Activated naive CD8-positive, alpha-beta T cell (primary cell): Measurements from ENCODE around the gene STXBP2.

Experiments
- H3K27ac Mint-ChIP-seq: one replicate; pipeline ENCODE4 v1.8.0; 2021; ENCODE audit warnings: mixed read lengths
- H3K27me3 Mint-ChIP-seq: one replicate; pipeline ENCODE4 v1.8.0; 2021; ENCODE audit warnings: mixed read lengths
- H3K36me3 Mint-ChIP-seq: one replicate; pipeline ENCODE4 v1.8.0; 2021; ENCODE audit warnings: mixed read lengths
- H3K4me1 Mint-ChIP-seq: one replicate; pipeline ENCODE4 v1.8.0; 2021; ENCODE audit warnings: low read depth, mixed read lengths
- H3K4me3 Mint-ChIP-seq: one replicate; pipeline ENCODE4 v1.8.0; 2021; ENCODE audit warnings: mild to moderate bottlenecking, mixed read lengths
- H3K9me3 Mint-ChIP-seq: one replicate; pipeline ENCODE4 v1.8.0; 2021; ENCODE audit warnings: low read depth, mixed read lengths

Gene STXBP2

DNA sequence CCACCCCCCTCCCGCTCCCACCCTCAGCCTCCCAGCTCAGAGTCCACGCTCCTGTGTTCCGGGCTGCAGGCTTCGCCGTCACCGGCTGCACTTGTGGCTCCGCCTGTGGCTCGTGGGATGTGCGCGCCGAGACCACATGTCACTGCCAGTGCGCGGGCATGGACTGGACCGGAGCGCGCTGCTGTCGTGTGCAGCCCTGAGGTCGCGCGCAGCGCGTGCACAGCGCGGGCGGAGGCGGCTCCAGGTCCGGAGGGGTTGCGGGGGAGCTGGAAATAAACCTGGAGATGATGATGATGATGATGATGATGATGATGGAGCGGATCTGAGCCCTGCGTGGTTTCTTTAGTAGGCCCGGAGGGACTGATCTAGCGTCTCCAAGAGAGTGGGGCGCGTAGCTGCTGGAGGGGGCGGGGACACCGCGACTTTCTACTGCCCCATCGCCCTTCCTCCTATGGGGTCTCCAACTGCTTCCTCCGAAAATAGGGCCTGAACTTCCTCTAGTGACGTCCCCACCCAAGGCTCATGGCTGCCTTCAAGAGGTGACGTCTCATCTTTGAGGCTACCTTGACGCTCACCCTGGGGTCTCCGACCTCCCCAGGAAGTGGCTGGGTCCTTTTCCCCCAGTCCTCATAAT is 33.4 kb downstream of the STXBP2 start:
- Mint-ChIP-seq H3K27me3 (peaks cover 18% of the 10 kb centered on the region), H3K4me3 (peak overlapping the region; percentile 75)

DNA sequence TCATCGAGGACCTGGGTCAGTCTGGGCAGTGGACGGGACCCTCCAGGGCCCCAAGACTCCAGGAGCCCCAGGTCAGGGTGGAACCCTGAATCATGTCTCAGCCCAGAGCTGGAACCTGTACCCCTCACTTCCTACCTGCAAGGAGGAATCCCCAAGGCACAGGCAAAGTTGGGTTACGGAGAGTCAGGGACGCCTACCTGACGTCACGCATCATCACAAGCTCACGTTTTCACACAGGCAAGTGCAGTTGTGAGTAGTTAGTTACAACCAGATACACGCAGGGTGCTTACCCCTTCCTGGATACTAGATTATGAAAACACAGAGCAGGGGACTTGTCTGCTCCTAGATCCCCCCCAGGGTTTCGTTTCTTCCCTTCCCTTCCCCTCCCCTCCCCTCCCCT is 33.9 kb downstream of the STXBP2 start:
- Mint-ChIP-seq H3K27ac (no peak overlapping the region), H3K27me3 (peaks cover 17% of the 10 kb centered on the region), H3K4me1 (peaks cover 21% of the 10 kb centered on the region), H3K36me3 (no peaks in the 10 kb centered on the region), H3K9me3 (no peaks in the 10 kb centered on the region), H3K4me3 (peak overlapping the region; percentile 75)

More for the DNA sequence above, 33.4 kb downstream of the STXBP2 start:
- Mint-ChIP-seq H3K36me3 (no peaks in the 10 kb centered on the region), H3K4me1 (peaks cover 20% of the 10 kb centered on the region), H3K27ac (peak overlapping the region; percentile 22), H3K9me3 (no peaks in the 10 kb centered on the region)

DNA sequence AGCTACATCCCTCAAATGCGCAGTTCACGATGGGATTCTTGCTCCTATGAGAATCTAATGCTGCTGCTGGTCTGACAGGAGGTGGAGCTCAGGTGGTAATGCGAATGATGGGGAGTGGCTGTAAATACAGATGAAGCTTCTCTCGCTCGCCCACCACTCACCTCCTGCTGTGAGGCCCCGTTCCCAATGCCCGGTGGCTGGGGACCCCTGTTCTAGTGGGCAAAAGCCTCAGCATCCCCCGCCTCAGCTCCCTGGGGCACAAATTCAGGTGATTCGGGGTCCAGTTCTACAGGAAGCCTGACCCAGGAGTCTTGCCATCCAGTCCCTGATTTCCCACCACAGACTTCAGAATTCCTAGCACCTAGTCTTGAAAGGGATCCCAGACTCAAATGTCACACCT is 35.6 kb downstream of the STXBP2 start:
- H3K4me3 Mint-ChIP-seq = no peak overlapping the region

DNA sequence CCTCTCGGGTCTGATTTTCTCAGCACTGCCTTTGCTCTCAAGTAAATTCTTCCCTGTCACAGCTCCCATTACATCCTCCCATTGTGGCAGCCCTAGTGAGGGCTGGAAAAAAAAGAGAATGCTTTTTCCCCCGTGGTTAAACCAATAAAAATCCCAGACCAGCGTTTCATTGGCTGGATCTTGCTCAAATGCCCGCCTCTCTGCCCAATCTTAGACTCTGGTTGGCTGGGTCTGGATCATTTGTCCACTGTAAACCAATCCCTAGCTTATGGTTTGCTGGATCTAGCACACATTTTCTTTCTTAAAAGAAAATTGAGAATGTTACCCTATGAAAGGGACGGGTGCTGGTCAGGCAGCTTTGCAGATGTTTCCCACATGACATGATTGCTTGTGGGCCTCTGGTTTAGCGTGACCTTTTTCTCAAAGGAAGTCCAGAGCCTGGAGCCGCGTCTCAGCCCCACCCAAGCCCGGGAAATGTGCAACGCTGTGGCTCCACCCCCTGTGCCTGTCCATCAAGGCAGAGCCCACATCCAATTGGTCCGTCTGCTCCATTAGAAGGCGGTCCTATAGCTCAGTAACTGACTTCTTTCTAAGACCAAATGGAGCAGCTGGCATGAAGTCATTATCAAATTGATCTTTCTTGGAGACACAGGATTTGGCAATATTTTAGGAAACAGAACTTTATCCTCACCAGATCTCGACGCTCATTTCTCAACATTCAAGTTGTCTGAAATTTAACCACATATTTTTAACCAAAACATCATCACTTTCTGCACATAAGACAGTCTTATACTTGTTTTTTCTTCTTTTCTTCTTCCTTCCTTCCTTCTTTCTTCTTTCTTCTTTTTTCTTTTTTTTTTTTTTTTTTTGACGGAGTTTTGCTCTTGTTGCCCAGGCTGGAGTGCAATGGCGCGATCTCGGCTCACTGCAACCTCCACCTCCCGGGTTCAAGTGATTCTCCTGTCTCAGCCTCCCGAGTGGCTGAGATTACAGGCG is 37.4 kb downstream of the STXBP2 start:
- no peak overlapping the region for H3K27ac Mint-ChIP-seq

More for the DNA sequence above, 35.6 kb downstream of the STXBP2 start:
- peaks cover 35% of the 10 kb centered on the region for H3K4me1 Mint-ChIP-seq
- peaks cover 20% of the 10 kb centered on the region for H3K27me3 Mint-ChIP-seq
- H3K36me3 Mint-ChIP-seq = no peaks in the 10 kb centered on the region
- no peaks in the 10 kb centered on the region for H3K9me3 Mint-ChIP-seq
- no peak overlapping the region for H3K27ac Mint-ChIP-seq

DNA sequence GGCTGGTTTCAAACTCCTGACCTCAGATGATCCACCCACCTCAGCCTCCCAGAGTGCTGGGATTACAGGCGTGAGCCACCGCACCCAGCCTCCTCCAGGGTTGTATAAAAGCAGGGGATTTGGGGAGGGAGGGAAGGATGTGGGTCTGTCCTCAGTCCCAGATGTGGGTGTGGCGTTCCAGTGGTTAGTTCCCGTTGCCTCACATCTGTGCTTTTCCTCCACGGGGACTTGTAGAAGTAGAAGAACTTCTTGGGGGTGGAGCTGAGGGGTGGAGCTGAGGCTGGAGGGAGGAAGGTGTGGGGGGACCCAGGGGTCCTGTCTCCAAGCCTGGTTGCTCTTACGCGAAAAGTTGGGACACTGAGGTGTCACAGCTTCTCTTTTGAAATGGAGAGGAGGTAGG is 39.5 kb downstream of the STXBP2 start:
- Mint-ChIP-seq H3K4me1 (peaks cover 42% of the 10 kb centered on the region), H3K36me3 (no peaks in the 10 kb centered on the region), H3K27me3 (peaks cover 12% of the 10 kb centered on the region), H3K9me3 (no peaks in the 10 kb centered on the region), H3K27ac (no peak overlapping the region), H3K4me3 (no peak overlapping the region)

More for the DNA sequence above, 37.4 kb downstream of the STXBP2 start:
- H3K4me1 Mint-ChIP-seq = peaks cover 41% of the 10 kb centered on the region
- no peak overlapping the region for H3K4me3 Mint-ChIP-seq
- peaks cover 21% of the 10 kb centered on the region for H3K27me3 Mint-ChIP-seq
- H3K36me3 Mint-ChIP-seq = no peaks in the 10 kb centered on the region
- no peaks in the 10 kb centered on the region for H3K9me3 Mint-ChIP-seq

DNA sequence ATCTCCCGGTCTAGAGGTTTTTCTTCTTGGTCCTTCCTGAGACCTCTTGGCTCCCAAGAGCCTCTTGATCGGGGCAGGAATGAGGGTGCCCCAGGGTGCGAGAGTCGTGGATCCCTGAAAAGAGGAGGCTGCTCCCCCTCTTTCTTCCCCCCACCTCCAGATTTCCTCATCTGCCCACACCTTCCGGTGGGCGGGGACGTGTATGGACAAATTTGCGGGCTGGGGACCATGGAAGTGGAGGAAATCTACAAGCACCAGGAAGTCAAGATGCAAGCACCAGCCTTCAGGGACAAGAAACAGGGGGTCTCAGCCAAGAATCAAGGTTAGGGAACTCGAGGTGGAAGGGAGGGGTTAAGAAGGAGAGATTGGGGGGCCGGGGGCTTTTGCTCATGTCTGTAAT is 39.9 kb downstream of the STXBP2 start, which contains the start of gene MCEMP1:
TSS of gene MCEMP1 (plus strand) at position 237 of the 400 bp plus-strand sequence. CDS start at position 268, 31 bp downstream.
- Mint-ChIP-seq H3K36me3 (no peaks in the 10 kb centered on the region), H3K27me3 (peaks cover 10% of the 10 kb centered on the region), H3K4me1 (peaks cover 45% of the 10 kb centered on the region), H3K9me3 (no peaks in the 10 kb centered on the region), H3K27ac (no peak within 1 kb of the TSS), H3K4me3 (peak within 1 kb of the TSS; percentile 17)

DNA sequence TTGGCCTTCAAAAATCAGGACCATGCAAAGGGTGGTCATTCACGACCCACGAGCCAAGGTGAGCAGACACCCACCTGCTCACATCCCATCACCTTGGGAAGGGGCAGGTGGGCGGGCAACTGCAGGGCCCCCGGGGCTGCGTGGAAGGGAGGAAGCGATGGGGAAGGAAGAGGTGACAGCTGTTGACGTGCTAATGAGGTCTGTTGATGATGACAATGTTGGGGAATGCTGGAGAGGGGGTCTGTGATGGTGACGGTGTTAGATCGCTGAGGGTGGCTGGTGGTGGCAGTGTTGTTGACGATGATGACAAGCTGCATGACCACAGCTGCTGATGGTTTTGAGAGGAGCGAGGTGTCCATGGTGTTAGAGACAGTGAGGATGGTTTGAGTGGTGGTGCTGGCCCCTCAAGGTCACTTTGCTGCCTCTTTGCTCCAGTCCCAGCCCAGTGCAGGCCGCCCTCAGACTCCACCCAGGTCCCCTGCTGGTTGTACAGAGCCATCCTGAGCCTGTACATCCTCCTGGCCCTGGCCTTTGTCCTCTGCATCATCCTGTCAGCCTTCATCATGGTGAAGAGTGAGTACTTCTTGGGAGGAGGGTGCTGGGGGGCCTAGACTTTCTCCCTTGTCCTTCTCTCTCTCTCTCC is 40.9 kb downstream of the STXBP2 start:
- Mint-ChIP-seq H3K9me3 (no peaks in the 10 kb centered on the region), H3K36me3 (no peaks in the 10 kb centered on the region), H3K4me3 (peak overlapping the region; percentile 17), H3K4me1 (peaks cover 49% of the 10 kb centered on the region), H3K27ac (peak overlapping the region; percentile 41), H3K27me3 (peaks cover 10% of the 10 kb centered on the region)

DNA sequence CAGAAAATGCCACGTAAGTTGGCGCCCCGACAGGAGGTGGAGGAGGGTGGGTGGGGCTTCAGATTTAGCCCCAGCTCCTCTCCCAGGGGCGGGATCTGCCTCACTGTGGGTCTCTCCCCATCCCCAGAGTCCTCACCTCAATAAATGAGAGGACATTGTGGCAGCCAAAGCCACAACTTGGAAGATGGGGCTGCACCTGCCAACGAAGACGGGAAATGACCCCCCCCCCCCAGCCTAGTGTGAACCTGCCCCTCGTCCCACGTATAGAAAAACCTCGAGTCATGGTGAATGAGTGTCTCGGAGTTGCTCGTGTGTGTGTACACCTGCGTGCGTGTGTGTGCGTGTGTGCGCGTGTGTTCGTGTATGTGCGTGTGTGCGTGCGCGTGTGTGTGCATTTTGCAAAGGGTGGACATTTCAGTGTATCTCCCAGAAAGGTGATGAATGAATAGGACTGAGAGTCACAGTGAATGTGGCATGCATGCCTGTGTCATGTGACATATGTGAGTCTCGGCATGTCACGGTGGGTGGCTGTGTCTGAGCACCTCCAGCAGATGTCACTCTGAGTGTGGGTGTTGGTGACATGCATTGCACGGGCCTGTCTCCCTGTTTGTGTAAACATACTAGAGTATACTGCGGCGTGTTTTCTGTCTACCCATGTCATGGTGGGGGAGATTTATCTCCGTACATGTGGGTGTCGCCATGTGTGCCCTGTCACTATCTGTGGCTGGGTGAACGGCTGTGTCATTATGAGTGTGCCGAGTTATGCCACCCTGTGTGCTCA is 42.3 kb downstream of the STXBP2 start:
- Mint-ChIP-seq H3K4me3 (peak overlapping the region; percentile 90), H3K4me1 (peaks cover 50% of the 10 kb centered on the region), H3K9me3 (no peaks in the 10 kb centered on the region), H3K27me3 (peaks cover 8% of the 10 kb centered on the region), H3K36me3 (no peaks in the 10 kb centered on the region), H3K27ac (peak overlapping the region; percentile 85)

DNA sequence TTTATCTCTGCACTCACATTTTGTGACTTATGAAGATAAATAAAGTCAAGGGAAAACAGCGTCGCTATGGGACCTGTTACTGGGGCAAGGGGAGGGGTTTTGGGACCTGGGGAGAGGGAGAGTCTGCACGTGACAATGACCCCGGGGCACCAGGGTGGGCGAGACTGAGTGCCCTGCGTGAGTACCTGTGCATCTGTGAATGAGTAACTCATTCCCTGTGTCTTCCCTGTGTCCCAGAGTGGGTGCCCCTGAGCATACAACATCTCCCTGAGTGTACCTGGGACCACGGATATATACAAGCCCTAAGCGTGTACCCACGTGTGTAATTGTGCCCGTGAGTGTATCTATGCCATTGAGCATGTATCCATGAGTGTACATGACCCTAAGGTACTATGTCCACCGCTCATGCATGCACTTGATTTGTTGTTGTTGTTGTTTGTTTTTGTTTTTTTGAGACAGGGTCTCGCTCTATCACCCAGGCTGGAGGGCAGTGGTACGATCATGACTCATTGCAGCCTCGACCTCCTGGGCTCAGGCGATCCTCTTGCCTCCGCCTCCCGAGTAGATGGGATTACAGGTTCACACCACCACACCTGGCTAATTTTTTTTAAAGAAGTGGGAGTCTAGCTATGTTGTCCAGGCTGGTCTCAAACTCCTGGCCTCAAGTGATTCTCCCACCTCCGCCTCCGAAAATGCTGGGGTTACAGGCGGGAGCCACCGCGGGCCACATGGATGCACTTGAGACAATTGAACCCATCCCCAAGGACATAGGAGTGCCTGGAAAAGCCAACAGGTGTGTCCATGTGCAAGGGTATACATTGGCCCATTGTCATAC is 43.1 kb downstream of the STXBP2 start:
- Mint-ChIP-seq H3K4me3 (peak overlapping the region; percentile 90), H3K36me3 (no peaks in the 10 kb centered on the region), H3K4me1 (peaks cover 46% of the 10 kb centered on the region), H3K9me3 (no peaks in the 10 kb centered on the region), H3K27me3 (peaks cover 5% of the 10 kb centered on the region), H3K27ac (peak overlapping the region; percentile 85)

DNA sequence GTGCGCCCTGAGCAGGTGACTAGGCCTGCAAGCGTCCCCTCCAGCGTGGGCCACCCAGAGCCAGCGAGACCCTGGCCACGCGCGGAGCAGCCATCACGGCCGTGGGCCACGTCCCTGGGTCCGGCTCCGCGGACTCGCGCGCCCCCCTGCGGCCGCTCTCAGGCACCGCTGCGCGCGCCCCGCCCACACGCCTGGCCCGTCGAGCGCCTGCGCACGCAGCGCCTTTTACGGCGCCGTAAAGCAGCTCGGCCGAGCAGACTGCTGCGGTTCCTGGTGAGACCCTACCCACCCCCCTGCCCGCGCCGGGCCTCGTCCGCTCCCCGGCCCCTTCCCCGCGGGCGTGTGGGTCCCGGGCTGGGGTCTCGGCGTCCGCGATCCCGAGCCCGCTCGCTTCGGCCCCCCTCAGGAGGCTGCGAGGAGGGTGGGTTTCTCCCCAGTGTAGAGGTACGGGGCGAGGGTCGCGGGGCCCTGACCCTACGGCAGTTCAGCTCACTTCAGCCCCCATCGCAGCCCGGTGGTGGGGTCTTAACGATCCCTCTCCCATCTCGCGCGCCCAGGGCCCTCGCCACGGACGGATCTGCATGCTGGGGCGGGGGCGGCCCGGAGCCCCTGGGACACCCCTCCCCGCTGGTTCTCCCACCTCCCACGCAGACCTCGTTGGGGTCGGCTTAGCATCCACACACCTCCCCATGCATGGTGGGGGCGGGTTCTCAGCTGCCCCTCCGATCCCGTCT is 43.9 kb downstream of the STXBP2 start, which contains the start of gene TRAPPC5:
TSS of gene TRAPPC5 (plus strand) at position 228 of the 734 bp plus-strand sequence. CDS start 1,421 bp downstream, outside the sequence.
- peak within 1 kb of the TSS; percentile 90 for H3K4me3 Mint-ChIP-seq
- H3K27me3 Mint-ChIP-seq = peaks cover 5% of the 10 kb centered on the region
- H3K27ac Mint-ChIP-seq = peak within 1 kb of the TSS; percentile 90
- peaks cover 48% of the 10 kb centered on the region for H3K4me1 Mint-ChIP-seq
- no peaks in the 10 kb centered on the region for H3K36me3 Mint-ChIP-seq
- no peaks in the 10 kb centered on the region for H3K9me3 Mint-ChIP-seq

DNA sequence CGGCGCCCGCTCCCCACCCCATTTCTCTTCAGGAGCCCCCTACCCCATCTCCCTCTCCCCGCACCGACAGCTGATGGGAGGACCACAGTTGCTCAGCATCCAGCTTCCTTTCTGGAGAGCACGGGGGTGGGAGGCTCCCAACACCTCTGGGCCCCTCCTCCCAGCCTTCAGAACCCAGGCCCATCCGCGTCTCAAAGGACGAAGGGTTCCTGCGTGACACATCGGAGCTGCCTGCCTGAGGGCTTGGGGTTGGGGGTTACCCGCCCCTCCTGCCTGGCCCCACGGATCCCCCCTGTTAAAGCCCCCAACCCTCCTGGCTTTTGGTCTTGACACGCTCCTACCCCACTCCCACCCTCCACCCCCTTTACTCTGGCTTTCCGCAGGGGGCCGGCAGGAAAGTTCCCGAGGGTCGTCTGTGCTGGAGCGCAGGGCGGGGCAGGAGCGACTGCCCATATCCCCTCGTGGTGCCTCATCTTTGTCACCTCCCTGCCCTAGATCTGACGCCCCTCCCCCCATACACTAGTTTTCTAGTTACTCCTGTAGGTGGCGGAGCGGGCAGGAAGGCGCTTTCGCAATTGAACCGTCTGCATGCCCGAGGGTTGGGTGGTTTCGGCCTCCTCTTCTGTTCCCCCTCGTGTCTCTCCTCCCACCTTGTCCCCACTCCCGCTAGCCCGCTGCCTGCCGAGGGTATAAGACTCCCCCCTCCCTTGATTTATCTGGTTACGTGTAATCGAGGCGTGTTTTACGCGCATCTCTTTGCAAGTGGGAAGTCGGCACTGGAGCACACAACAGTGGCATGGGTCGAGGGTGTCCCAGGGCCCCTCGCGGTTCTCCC is 44.6 kb downstream of the STXBP2 start:
- Mint-ChIP-seq H3K9me3 (no peaks in the 10 kb centered on the region), H3K4me3 (peak overlapping the region; percentile 90), H3K27ac (peak overlapping the region; percentile 90), H3K27me3 (peaks cover 4% of the 10 kb centered on the region), H3K4me1 (peaks cover 40% of the 10 kb centered on the region), H3K36me3 (no peaks in the 10 kb centered on the region)

DNA sequence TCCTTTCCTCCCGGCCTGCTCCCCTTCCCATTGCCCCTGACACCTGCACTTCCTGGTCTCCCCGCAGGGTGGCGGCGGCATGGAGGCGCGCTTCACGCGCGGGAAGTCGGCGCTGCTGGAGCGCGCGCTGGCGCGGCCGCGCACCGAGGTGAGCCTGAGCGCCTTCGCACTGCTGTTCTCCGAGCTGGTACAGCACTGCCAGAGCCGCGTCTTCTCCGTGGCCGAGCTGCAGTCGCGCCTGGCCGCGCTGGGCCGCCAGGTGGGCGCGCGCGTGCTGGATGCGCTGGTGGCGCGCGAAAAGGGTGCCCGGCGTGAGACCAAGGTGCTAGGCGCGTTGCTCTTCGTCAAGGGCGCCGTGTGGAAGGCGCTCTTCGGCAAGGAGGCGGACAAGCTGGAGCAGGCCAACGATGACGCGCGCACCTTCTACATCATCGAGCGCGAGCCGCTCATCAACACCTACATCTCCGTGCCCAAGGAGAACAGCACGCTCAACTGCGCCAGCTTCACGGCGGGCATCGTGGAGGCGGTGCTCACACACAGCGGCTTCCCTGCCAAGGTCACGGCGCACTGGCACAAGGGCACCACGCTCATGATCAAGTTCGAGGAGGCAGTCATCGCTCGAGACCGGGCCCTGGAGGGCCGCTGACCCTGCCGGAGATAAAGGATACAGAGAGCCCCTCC is 45.4 kb downstream of the STXBP2 start:
- H3K36me3 Mint-ChIP-seq = no peaks in the 10 kb centered on the region
- peak overlapping the region; percentile 90 for H3K4me3 Mint-ChIP-seq
- peaks cover 36% of the 10 kb centered on the region for H3K4me1 Mint-ChIP-seq
- H3K27ac Mint-ChIP-seq = peak overlapping the region; percentile 90
- peaks cover 2% of the 10 kb centered on the region for H3K27me3 Mint-ChIP-seq
- H3K9me3 Mint-ChIP-seq = no peaks in the 10 kb centered on the region
